Vagina (tissue), 2 donors: ENCODE results near the gene TRAF2.

Experiments used
- CTCF ChIP-seq, 3 experiments: fragments of 450-650 bp in 2 of 3; fragments of 200-600 bp in 1 of 3; sonication (generic) in 1 of 3; IDR thresholded peaks; one replicate each; pipeline ENCODE4 v1.5.1; 2017 to 2019; ENCODE audit warnings: antibody characterized with exemption in 3 of 3, mild to moderate bottlenecking in 2 of 3, moderate library complexity in 2 of 3
- POLR2A ChIP-seq, 2 donors: fragments of 450-650 bp; IDR thresholded peaks; one replicate each; pipeline ENCODE4 v1.6.1; 2017; ENCODE audit warnings: antibody characterized with exemption in 2 of 2, mild to moderate bottlenecking in 2 of 2, moderate library complexity in 2 of 2

- no peak for TF ChIP-seq CTCF (IDR thresholded peaks at IDR 0.05)
- no peak for TF ChIP-seq POLR2A (IDR thresholded peaks at IDR 0.05)
Observed at GRCh38 chr9:136852664-136853595, 33.4 kb upstream of the TRAF2 start.
